ENCODE results near the gene HMCN1.
"Not testable (repeated sequence)": the region's sequence is repeated elsewhere in the genome, so short reads cannot be mapped to it uniquely, and the experiment has no call there.

The HMCN1 gene

DNA sequence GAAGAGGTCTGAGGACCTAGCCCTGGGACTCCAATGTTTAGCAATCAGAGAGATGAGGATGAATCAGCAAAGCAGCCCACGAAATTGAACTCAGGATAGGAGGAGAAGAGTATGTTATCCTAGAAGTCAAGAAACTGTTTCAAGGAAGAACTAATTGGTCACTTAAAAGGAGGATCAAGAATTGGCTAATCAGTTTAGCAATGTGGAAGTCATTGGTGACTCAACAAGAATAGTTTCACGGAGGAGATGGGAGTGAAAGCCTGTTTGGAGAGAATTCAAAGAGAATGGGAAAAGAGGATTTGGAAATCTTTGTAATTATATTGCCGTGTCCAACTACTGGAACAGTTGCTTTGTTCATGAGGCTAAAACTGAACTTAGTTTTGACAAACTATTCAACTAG, 7.4 kb downstream of the HMCN1 start:
- ATAC-seq = no peak
- no peak for DNase-seq

- no peak for ATAC-seq
- DNase-seq = no peak
Observed at GRCh38 chr1:185742403-185742802, 8.2 kb downstream of the HMCN1 start.

- ATAC-seq (no peak), DNase-seq (no peak)
Observed at GRCh38 chr1:185745165-185745564, 11.0 kb downstream of the HMCN1 start.

DNA sequence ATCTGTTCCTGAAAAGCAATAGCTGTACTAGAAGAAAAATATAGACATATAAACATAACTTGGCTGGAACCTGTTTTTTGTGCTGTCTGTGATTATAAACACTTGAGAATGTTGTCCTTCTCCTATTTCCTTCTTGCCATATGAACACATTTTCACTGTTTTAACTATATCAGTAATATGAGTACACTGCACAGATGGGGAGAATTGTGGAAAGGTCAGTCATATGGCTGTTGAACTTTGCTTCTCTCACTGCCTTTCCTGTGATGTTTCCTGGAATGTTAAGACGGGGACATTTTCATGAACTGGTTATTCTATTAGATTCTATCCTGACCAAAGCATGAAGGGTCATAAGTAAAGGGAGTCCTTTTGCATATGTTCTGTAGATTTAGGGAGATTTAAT, 24.9 kb downstream of the HMCN1 start:
- no peak for DNase-seq
- no peak for ATAC-seq

DNA sequence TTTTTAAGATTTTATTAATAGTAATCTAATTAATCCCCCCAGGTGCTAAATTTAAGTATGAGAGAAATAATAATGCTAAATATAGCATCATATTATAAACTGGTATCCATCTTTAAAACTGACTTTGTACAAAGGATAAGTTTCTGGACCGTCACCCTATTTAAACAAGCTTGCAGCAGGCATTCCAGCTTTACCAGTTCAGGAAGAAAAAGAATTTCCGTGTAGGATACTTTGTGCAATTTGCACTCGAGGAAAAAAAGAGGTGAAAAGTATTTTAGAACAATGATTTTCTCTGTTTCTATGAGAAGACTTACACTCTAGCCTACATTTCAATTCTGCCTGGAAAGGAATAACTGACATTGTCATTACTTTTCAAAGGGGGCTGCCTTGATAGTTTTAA, 27.6 kb downstream of the HMCN1 start:
- DNase-seq (no peak), ATAC-seq (no peak)

DNA sequence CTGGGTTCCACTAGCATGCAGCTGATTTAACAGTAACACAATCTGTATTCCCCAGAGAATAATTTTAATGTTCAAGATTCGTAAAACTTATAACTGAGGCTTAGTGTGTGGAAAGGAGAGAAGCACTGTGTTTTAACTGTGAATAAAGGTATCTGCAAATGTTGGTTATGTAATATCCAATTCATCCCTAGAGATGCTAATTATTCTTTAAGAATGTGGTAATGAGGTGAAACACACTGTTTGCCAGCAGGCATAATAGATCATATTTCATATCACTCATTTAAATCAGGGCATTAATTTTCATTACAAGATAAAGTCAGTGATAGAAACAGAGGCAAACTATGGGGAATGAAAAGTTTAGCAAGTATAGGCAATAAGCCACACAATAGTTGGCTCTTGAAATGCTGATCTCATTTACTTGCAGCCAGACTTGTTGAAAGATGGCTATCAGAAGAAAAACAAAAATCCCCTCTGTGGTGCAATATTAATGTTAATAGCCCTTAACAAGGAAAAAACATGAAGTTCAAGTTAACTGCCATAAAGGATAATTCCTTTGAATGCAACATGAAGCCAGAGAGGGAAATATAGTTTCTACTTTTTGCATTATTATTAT, 33.4 kb downstream of the HMCN1 start:
- ATAC-seq (no peak), DNase-seq (no peak)

DNA sequence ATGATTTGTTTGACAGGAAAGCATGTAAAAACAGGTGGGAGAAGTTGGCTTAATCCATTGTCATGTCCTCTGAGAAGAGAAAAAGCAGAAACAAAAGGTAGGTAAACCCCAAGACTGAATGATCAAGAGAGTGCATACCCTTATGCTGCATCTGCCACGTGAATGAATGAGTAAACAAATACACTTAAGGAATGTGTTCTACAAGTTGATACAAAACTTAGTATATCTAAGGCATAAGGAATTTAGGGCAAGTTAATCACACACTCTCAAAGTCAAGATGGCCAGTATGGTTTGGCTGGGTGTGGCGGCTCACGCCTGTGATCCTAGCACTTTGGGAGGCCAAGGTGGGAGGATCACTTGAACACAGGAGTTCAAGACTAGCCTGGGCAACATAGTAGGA, 34.2 kb downstream of the HMCN1 start:
- no peak for ATAC-seq
- no peak for DNase-seq

DNA sequence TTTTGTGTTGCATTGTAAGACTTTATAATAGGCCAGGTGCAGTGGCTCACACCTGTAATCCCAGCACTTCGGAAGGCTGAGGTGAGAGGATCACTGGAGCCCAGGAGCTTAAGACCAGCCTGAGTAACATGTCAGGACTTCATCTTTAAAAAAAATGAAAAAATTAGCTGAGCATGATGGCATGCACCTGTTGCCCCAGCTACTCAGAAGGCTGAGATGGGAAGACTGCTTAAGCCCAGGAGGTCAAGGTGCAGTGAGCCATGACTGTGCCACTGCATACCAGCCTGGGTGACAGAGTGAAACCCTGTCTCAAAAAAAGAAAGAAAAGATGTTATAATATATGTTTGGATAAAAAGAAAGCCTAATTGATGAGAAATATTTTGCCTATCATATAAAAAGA, 34.9 kb downstream of the HMCN1 start:
- DNase-seq (no peak), ATAC-seq (no peak)

- DNase-seq (no peak), ATAC-seq (no peak)
Observed at GRCh38 chr1:185774394-185774793, 40.2 kb downstream of the HMCN1 start.

GRCh38 chr1:185775501-185775900, 41.3 kb downstream of the HMCN1 start:
- DNase-seq (no peak), ATAC-seq (no peak)

- no peak for DNase-seq
- no peak for ATAC-seq
Observed at GRCh38 chr1:185776522-185776921, 42.3 kb downstream of the HMCN1 start.

GRCh38 chr1:185783860-185784259, 49.7 kb downstream of the HMCN1 start:
- DNase-seq, ATAC-seq: not testable (repeated sequence)

GRCh38 chr1:185785586-185785985, 51.4 kb downstream of the HMCN1 start:
- DNase-seq = no peak
- ATAC-seq = no peak

GRCh38 chr1:185786524-185786923, 52.3 kb downstream of the HMCN1 start:
- no peak for ATAC-seq
- no peak for DNase-seq

- ATAC-seq (no peak), DNase-seq (no peak)
Observed at GRCh38 chr1:185787238-185787637, 53.0 kb downstream of the HMCN1 start.

- no peak for DNase-seq
- no peak for ATAC-seq
Observed at GRCh38 chr1:185788386-185788785, 54.2 kb downstream of the HMCN1 start.

GRCh38 chr1:185789501-185790193, 55.5 kb downstream of the HMCN1 start:
- ATAC-seq = no peak
- no peak for DNase-seq

GRCh38 chr1:185790194-185790735, 56.1 kb downstream of the HMCN1 start:
- no peak for ATAC-seq
- no peak for DNase-seq

GRCh38 chr1:185792040-185792439, 57.8 kb downstream of the HMCN1 start:
- DNase-seq (no peak), ATAC-seq (no peak)

DNA sequence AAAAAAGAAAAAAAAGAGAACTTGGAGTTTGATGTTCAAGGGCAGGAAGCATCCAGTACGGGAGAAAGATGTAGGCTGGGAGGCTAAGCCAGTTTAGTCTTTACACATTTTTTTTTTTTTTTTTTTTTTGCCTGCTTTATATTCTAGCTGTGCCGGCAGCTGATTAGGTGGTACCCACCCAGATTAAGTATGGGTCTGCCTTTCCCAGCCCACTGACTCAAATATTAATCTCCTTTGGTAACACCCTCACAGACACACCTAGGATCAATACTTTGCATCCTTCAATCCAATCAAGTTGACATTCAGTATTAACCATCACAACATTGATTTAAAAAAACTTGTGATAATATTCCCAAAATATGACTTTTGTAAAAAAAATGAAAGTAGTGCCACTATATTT, 60.3 kb downstream of the HMCN1 start:
- DNase-seq, ATAC-seq: not testable (repeated sequence)

DNA sequence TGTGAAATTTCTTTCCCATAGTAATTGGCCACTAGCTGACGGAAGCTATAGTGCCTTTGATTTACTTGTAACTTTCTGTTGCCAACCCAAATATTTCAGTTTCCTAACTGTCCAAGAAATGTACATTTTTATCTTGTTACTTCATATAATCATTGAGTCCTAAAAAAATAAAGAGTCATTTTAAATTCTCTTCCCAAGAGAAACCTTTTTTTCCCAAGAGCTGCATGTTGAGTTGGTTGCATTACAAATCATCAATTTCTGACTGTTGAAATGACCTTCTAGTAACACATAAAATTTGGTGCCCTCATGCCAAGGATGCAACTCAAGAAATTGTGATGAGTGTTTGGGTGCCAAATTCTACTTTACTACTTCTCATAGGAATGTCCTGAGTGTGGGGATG, 61.0 kb downstream of the HMCN1 start:
- ATAC-seq (no peak), DNase-seq (no peak)

DNA sequence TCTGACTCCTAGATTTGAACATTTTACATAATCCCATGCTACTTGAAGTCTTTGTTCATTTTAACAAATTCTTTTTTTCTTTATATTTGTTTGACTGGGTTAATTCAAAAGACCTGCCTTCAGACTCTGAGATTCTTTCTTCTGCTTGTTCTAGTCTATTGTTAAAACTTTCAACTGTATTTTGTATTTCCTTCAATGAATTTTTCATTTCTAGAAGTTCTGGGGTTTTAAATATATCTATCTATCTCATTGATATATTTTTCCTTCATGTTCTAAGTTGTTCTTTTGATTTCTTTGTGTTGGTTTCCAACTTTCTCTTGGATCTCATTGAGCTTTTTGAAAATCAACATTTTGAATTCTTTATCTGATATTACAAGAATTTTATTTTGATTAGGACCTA, 64.3 kb downstream of the HMCN1 start:
- no peak for DNase-seq
- no peak for ATAC-seq

DNA sequence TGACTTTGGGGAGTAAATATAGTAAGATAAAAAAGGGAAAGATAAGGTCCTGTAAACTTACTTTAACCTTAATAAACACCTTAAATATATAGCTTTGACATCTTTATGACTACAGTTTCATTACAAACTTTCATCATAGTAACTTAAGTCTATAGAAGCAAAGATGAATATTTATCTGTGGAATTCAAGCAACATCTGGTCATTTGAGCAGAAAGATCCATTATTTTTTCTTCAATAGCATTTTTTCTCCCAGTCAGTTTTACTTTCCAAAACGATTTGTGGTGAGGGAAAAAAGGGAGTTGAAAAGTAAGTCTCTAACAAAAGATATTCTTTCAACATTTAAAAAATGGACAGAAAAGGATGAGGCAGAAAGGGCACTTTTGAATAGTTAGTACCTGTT, 69.0 kb downstream of the HMCN1 start:
- ATAC-seq (no peak), DNase-seq (no peak)

DNA sequence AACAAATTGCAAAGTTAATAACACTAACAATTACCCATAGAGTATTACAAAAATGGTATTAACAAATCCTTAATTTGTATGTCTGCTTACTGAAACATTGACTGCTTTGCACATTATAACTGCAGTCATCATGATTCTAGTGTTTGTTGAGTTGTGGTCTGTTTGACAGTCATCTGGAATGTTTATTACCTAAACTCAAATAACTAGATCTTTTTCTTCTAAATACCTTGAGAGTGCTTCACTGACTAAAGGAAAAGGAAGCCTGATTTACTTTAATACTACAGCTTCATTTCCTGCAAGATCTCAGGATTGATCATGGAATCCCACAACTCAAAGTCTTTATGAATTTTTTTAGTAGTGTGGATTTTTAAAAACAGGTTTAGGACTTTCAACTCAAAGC, 70.0 kb downstream of the HMCN1 start:
- ATAC-seq (no peak), DNase-seq (no peak)
